ENCODE data around the gene TSSK2. TPM values are rescaled to one million over a fixed set of nuclear protein-coding genes. Genes with fewer than 3 reads are reported as not detected.

The TSSK2 gene
- total and polyA plus RNA-seq, 2 donors (not counting 3 experiments of a cell fraction or from before 2014, with no cell fraction given): not detected

DNA sequence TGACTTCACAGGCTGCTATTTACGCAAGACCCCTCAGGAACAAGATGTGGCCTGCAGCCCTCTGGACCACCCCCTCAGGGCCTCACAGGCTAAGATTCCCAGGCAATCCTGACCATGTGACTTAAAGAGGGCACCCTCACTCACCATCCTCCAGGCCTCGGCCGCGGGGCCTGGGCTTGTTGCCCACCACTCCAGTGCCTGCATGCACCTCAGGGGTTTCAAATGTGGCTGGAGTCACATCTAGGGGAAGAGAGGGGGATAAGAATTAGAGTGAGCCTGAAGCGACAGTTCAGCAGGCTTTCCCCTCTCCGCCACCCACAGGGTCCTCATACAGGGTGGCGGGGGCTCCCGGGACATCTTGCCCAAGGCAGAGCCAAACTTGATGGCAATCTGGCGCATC, 11.3 kb downstream of the TSSK2 start:
- no peak for FAIRE-seq
- dilution Hi-C loops (cut with MboI; ENCODE audit: extremely low pct_ligation_motif_present, low sequenced_read_pairs) (no loop called here), intact Hi-C loops (cut with micrococcal nuclease) (no loop called here)
- Histone ChIP-seq H3K9me3 (replicated peaks; ENCODE audit: control insufficient read depth, insufficient read depth, low read length) (no peaks in the 10 kb centered on the region), H3K36me3 (ENCODE audit: control insufficient read depth in 2 of 2, extremely low read depth in 1 of 2, insufficient read depth in 2 of 2, low read length in 2 of 2) (peaks cover 13 to 41% of the 10 kb centered on the region in 2 experiments), H3K4me2 (ENCODE audit: insufficient read depth, low read length) (no peak overlapping the region), H3K9ac (replicated peaks; ENCODE audit: extremely low read depth, insufficient read depth, low read length) (no peak overlapping the region), H3K4me1 (ENCODE audit: control insufficient read depth, extremely low read depth, insufficient read depth, low read length) (peaks cover 7% of the 10 kb centered on the region), H2AFZ (ENCODE audit: low read depth, low read length) (no peak overlapping the region), H3K9me1 (replicated peaks; ENCODE audit: control insufficient read depth, extremely low read depth, insufficient read depth, low read length) (no peaks in the 10 kb centered on the region), H4K20me1 (replicated peaks; ENCODE audit: control insufficient read depth, extremely low read depth, insufficient read depth, low read length) (no peaks in the 10 kb centered on the region), H3K4me3 (replicated peaks in 1 of 3; ENCODE audit: insufficient read depth in 1 of 3, low read depth in 1 of 3, low read length in 3 of 3) (no peak overlapping the region), H3K79me2 (ENCODE audit: control insufficient read depth, insufficient read depth, low read length) (peaks cover 11% of the 10 kb centered on the region), H3K27ac (ENCODE audit: insufficient read depth, low read depth, low read length) (no peak overlapping the region), H3K27me3 (ENCODE audit: control insufficient read depth in 2 of 2, insufficient read depth in 2 of 2, low read length in 2 of 2) (peaks cover 2 to 5% of the 10 kb centered on the region in 2 experiments)
- POLR2A ChIA-PET: no interaction called here
- CTCF ChIA-PET: no interaction called here
- TF ChIP-seq, protein P1, sequence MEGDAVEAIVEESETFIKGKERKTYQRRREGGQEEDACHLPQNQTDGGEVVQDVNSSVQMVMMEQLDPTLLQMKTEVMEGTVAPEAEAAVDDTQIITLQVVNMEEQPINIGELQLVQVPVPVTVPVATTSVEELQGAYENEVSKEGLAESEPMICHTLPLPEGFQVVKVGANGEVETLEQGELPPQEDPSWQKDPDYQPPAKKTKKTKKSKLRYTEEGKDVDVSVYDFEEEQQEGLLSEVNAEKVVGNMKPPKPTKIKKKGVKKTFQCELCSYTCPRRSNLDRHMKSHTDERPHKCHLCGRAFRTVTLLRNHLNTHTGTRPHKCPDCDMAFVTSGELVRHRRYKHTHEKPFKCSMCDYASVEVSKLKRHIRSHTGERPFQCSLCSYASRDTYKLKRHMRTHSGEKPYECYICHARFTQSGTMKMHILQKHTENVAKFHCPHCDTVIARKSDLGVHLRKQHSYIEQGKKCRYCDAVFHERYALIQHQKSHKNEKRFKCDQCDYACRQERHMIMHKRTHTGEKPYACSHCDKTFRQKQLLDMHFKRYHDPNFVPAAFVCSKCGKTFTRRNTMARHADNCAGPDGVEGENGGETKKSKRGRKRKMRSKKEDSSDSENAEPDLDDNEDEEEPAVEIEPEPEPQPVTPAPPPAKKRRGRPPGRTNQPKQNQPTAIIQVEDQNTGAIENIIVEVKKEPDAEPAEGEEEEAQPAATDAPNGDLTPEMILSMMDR (IDR thresholded peaks at IDR 0.05; ENCODE audit: extremely low read depth in 1 of 2, insufficient read depth in 1 of 2, low read depth in 1 of 2, low read length in 2 of 2): no peak
- no peak for TF ChIP-seq EZH2 (IDR thresholded peaks at IDR 0.05; ENCODE audit: borderline replicate concordance, low read depth, low read length, severe bottlenecking)
- TF ChIP-seq FOS (IDR thresholded peaks at IDR 0.05; ENCODE audit: borderline replicate concordance, insufficient read depth, low read length): no peak
- TF ChIP-seq, protein P2, sequence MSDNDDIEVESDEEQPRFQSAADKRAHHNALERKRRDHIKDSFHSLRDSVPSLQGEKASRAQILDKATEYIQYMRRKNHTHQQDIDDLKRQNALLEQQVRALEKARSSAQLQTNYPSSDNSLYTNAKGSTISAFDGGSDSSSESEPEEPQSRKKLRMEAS (IDR thresholded peaks at IDR 0.05; ENCODE audit: insufficient read depth, insufficient read length): no peak
- TF ChIP-seq GATA2 (IDR thresholded peaks at IDR 0.05; ENCODE audit: insufficient read depth, insufficient read length, low read depth, low read length): no peak
- TF ChIP-seq POLR2A (IDR thresholded peaks at IDR 0.05; ENCODE audit: low read depth, low read length): no peak
- no peak for TF ChIP-seq MYC (IDR thresholded peaks at IDR 0.05; ENCODE audit: low read depth, low read length)
- no peak for TF ChIP-seq JUN (IDR thresholded peaks at IDR 0.05; ENCODE audit: borderline replicate concordance, insufficient read depth, insufficient read length, low read depth)
- no peak for TF ChIP-seq POLR2AphosphoS5 (IDR thresholded peaks at IDR 0.05; ENCODE audit: insufficient read depth, low read depth, low read length)
- BruUV-seq (replicated peaks): no TSS peak
- DNase-seq (ENCODE audit: low read depth, low spot score): no peak
